Body of pancreas (tissue), 4 donors: ENCODE results near the gene LGI1. TPM values are rescaled to one million over a fixed set of nuclear protein-coding genes. Genes with fewer than 3 reads are reported as not detected.

Source experiments
- ATAC-seq: fragments of 150-250 bp; one replicate; pipeline ENCODE4 v1.9.1; 2016
- DNase-seq, 4 donors: peaks; one replicate each; pipeline ENCODE4 v3.0.0-alpha.2; 2019
- H3K27ac ChIP-seq, 4 donors: fragments of 200-600 bp; sonication (generic); 1 replicate in 3 of 4; 2 replicates in 1 of 4; pipeline versions ENCODE4 v1.5.1 to v1.6.1; 2016 to 2019; ENCODE audit warnings: mild to moderate bottlenecking in 1 of 4, mixed read lengths in 1 of 4, moderate library complexity in 1 of 4
- H3K27me3 ChIP-seq, 2 donors: fragments of 200-600 bp; sonication (generic); one replicate each; pipeline ENCODE4 v1.6.0; 2016; ENCODE audit warnings: mild to moderate bottlenecking in 1 of 2
- H3K36me3 ChIP-seq, 2 donors: fragments of 200-600 bp; sonication (generic); replicated peaks in 1 of 2; 2 replicates each; pipeline ENCODE4 v1.5.1; 2016; ENCODE audit warnings: low read depth in 2 of 2; ENCODE audit not compliant: insufficient read depth in 1 of 2
- H3K4me1 ChIP-seq: fragments of 200-600 bp; sonication (generic); one replicate; pipeline ENCODE4 v1.6.0; 2016
- H3K4me3 ChIP-seq, 2 donors: fragments of 200-600 bp; sonication (generic); 1 replicate in 1 of 2; 2 replicates in 1 of 2; pipeline ENCODE4 v1.5.1; 2016 to 2019
- H3K9me3 ChIP-seq, 3 donors: fragments of 200-600 bp; sonication (generic); 1 replicate in 2 of 3; 2 replicates in 1 of 3; pipeline ENCODE4 v1.5.1; 2016
- POLR2A ChIP-seq, 3 donors: fragments of 450-650 bp; IDR thresholded peaks; one replicate each; pipeline ENCODE4 v1.6.1; 2016; ENCODE audit warnings: antibody characterized with exemption in 3 of 3, mild to moderate bottlenecking in 2 of 3
- WGBS, 2 donors: methylation state at CpG; one replicate each; pipeline ENCODE4 v1.1.5; 2017; 5-methylcytosine and 5-hydroxymethylcytosine counted together
- intact Hi-C: fragments of 100-400 bp; cut with DNase I; formaldehyde crosslinking; loops from one replicate; pipeline ENCODE4 v1.15.1; 2023
- total RNA-seq, 2 donors: library from RNA; depleted of rRNA; stranded (reverse); fragments of >200 nt; gene quantifications; one replicate each; pipeline ENCODE4 v1.1.0, GENCODE V29; 2016
- TF ChIP-seq, protein P1 (sequence below), 7 experiments: fragments of 450-650 bp in 4 of 7; fragments of 200-600 bp in 3 of 7; sonication (generic) in 3 of 7; IDR thresholded peaks; one replicate each; pipeline ENCODE4 v1.5.1; 2016 to 2019; ENCODE audit warnings: antibody characterized with exemption in 7 of 7

LGI1 gene
- total RNA-seq, 2 donors from 2014 or later = not detected

DNA sequence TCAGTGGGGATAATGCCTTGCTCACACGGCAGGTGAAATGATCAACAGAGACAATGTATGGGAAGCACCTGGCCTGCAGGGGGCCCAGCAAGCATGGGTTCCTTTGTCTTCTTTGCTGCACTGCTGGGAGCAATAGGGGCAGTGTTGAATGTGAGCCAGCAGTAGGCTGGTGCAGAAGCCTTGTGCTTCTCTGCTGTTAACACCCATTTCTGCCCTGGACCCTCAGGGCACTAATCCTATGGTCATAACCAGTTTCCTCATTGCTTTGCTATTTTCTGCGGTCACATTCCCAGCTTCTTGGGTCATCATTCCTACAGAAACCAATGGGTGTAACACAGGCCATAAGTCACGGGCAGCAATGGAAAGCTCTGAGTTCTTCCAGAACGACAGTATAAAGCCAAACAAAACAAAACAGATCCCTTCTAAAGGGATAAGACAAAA is 10.9 kb upstream of the LGI1 start:
- ATAC-seq (no peak), DNase-seq (no peak)
- H3K4me1 ChIP-seq = no peaks in the 10 kb centered on the region
- no peak overlapping the region for H3K27ac ChIP-seq
- no peaks in the 10 kb centered on the region for H3K36me3 ChIP-seq
- 68 to 69% methylated on average over 4 of the region's 4 CpGs for WGBS, 2 donors
- no peaks in the 10 kb centered on the region for H3K9me3 ChIP-seq
- H3K27me3 ChIP-seq = no peaks in the 10 kb centered on the region
- H3K4me3 ChIP-seq = no peak overlapping the region
- intact Hi-C loops = no loop called here
- TF ChIP-seq, protein P1, sequence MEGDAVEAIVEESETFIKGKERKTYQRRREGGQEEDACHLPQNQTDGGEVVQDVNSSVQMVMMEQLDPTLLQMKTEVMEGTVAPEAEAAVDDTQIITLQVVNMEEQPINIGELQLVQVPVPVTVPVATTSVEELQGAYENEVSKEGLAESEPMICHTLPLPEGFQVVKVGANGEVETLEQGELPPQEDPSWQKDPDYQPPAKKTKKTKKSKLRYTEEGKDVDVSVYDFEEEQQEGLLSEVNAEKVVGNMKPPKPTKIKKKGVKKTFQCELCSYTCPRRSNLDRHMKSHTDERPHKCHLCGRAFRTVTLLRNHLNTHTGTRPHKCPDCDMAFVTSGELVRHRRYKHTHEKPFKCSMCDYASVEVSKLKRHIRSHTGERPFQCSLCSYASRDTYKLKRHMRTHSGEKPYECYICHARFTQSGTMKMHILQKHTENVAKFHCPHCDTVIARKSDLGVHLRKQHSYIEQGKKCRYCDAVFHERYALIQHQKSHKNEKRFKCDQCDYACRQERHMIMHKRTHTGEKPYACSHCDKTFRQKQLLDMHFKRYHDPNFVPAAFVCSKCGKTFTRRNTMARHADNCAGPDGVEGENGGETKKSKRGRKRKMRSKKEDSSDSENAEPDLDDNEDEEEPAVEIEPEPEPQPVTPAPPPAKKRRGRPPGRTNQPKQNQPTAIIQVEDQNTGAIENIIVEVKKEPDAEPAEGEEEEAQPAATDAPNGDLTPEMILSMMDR (IDR thresholded peaks at IDR 0.05) = no peak
- no peak for TF ChIP-seq POLR2A (IDR thresholded peaks at IDR 0.05)

DNA sequence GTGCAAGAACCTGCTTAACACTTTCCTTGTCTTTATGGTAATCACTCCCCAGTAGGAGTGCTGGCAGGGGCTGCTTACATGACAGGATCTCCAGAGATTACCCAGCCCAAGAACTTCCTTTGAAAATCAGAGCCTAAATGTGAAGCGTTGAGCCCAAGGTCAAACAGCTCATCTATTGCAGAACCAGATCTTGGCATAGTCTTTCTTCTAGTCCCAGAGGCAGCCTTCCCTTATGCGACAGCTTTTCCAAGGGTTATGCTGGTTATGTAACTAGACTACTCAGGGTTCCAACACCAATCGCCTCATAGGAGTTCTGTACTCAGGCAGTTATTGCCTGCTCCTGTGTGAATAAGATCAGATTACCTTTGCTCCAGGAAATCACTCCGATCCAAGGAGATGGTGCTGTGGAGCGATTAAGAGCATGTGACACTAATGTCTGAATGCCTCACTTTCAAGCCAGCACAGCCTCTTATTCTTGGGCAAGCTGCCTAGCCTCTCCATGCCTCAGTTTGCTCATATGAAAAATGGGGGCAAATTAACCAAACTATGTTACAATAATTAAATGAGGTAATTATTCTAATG is 8.4 kb upstream of the LGI1 start:
- TF ChIP-seq, protein P1 (IDR thresholded peaks at IDR 0.05) = no peak
- TF ChIP-seq POLR2A (IDR thresholded peaks at IDR 0.05) = no peak
- Histone ChIP-seq H3K9me3 (no peaks in the 10 kb centered on the region), H3K36me3 (no peaks in the 10 kb centered on the region), H3K4me1 (no peaks in the 10 kb centered on the region), H3K27me3 (no peaks in the 10 kb centered on the region), H3K4me3 (no peak overlapping the region), H3K27ac (no peak overlapping the region)
- DNase-seq (no peak), ATAC-seq (peak; percentile 27)
- 48 to 57% methylated on average over 4 to 5 of the region's 5 CpGs for WGBS, 2 donors
- intact Hi-C loops = no loop called here

DNA sequence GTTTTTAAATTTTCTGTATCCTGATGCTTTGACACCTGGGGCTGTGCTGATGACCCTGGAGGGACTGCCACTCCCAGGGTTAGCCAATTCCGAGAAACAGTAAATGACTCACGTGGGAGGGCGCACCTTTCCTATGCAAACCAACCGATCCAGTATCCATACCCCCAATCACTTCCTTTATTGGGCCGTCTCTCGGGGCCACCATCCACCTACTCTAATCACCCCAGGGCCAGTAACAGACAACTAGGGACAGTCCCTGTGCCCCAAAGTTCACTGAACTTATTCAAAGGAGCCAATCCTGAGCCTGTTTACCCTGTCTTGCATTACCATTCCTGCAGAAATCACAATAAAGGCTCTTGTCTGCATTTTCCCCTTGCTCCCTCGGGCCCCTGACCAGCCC is 6.6 kb upstream of the LGI1 start:
- H3K27ac ChIP-seq = no peak overlapping the region
- no peak overlapping the region for H3K4me3 ChIP-seq
- no peaks in the 10 kb centered on the region for H3K9me3 ChIP-seq
- no peaks in the 10 kb centered on the region for H3K4me1 ChIP-seq
- ATAC-seq = no peak
- WGBS, 2 donors = 33 to 44% methylated on average over 7 of the region's 7 CpGs
- no peaks in the 10 kb centered on the region for H3K36me3 ChIP-seq
- intact Hi-C loops = no loop called here
- no peak for DNase-seq
- H3K27me3 ChIP-seq = no peaks in the 10 kb centered on the region
- TF ChIP-seq, protein P1 (IDR thresholded peaks at IDR 0.05) = no peak
- no peak for TF ChIP-seq POLR2A (IDR thresholded peaks at IDR 0.05)

DNA sequence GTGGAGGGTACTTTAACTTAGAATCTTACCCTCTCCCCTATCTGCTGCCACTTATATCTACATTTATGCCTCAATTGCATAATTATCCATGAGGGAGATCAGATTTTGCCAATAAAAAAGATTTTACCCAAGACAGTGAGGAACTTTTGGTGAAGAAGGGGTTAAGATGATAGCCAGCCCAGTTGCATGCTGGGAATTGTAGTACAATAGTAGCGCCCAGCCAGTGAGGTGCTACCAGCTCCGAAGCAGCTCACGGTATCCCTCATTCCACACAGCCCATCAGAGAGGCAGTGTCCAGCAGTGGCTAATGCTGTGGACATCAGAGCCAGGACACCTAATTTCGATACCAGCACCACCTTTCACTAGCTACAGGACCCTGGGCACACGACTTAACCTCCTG is 5.9 kb upstream of the LGI1 start:
- intact Hi-C loops = no loop called here
- H3K27me3 ChIP-seq = no peaks in the 10 kb centered on the region
- 10 to 15% methylated on average over 5 of the region's 5 CpGs for WGBS, 2 donors
- ATAC-seq (no peak), DNase-seq (peak in 2 of 4 donors; percentile 22 to 26)
- no peaks in the 10 kb centered on the region for H3K36me3 ChIP-seq
- no peak for TF ChIP-seq POLR2A (IDR thresholded peaks at IDR 0.05)
- TF ChIP-seq, protein P1 (IDR thresholded peaks at IDR 0.05) = no peak
- H3K9me3 ChIP-seq = no peaks in the 10 kb centered on the region
- no peak overlapping the region for H3K4me3 ChIP-seq
- no peaks in the 10 kb centered on the region for H3K4me1 ChIP-seq
- H3K27ac ChIP-seq = no peak overlapping the region

DNA sequence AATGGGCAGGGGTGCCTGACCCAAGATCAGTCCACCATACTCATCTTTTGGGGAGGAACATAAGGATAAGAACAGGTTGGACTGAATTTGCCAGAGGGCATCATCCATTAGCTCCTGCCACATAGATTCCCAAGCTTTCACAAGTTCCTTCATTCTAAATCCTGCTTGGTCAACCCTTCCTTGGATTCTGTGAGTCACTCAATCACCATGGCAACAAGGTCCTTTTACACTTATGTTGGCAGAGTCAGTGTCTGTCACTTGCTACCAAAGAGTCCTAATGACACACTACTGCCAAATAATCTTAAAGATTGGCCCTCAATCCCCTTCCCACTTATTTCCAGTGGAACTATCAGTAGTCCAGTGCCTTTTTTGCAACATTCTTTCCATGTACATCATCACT is 5.0 kb upstream of the LGI1 start:
- no peaks in the 10 kb centered on the region for H3K27me3 ChIP-seq
- H3K27ac ChIP-seq = no peak overlapping the region
- H3K4me1 ChIP-seq = no peaks in the 10 kb centered on the region
- no peak overlapping the region for H3K4me3 ChIP-seq
- ATAC-seq (no peak), DNase-seq (no peak)
- TF ChIP-seq POLR2A (IDR thresholded peaks at IDR 0.05) = no peak
- TF ChIP-seq, protein P1 (IDR thresholded peaks at IDR 0.05) = no peak
- H3K36me3 ChIP-seq = no peaks in the 10 kb centered on the region
- intact Hi-C loops = no loop called here
- no peaks in the 10 kb centered on the region for H3K9me3 ChIP-seq
